Choroid plexus epithelial cell (primary cell): Measurements from ENCODE around the gene FAM217B.

ENCODE experiments used
- DNase-seq: peaks from one replicate; pipeline ENCODE4 v3.0.0-alpha.2; 2010; ENCODE audit warnings: low read depth
- H3K4me3 ChIP-seq: 2 replicates; pipeline ENCODE4 v1.5.1; 2011; ENCODE audit warnings: low read depth, mild to moderate bottlenecking, control low read depth, low read length, moderate library complexity
- CTCF ChIP-seq: conservative IDR thresholded peaks from 2 replicates; pipeline ENCODE4 v1.5.1; 2011; ENCODE audit warnings: low read depth, mild to moderate bottlenecking, control low read depth, inconsistent platforms, low read length, moderate library complexity

Gene FAM217B

GRCh38 chr20:59940129-59940955 is at the start of gene FAM217B, which contains the start of gene PPP1R3D:
Gene FAM217B (plus strand): TSS chr20:59940389. CDS start chr20:59943944, 3,555 bp downstream.
Gene PPP1R3D (minus strand): TSS chr20:59940305. CDS start chr20:59939931, 374 bp downstream.
- peak; percentile 98 for DNase-seq
- peak within 1 kb of the TSS; percentile 80 for H3K4me3 ChIP-seq
- TF ChIP-seq CTCF: no peak

- no peak for TF ChIP-seq CTCF
- no peak for DNase-seq
- H3K4me3 ChIP-seq: no peak overlapping the region
Observed at GRCh38 chr20:59891581-59891980, 48.6 kb upstream of the FAM217B start.

GRCh38 chr20:59895908-59896307 is 44.3 kb upstream of the FAM217B start:
- no peak for TF ChIP-seq CTCF

GRCh38 chr20:59902470-59902869 is 37.7 kb upstream of the FAM217B start:
- DNase-seq: no peak
- no peak for TF ChIP-seq CTCF
- no peak overlapping the region for H3K4me3 ChIP-seq

More at GRCh38 chr20:59895908-59896307, 44.3 kb upstream of the FAM217B start:
- no peak for DNase-seq
- no peak overlapping the region for H3K4me3 ChIP-seq

GRCh38 chr20:59903621-59904020 is 36.6 kb upstream of the FAM217B start:
- DNase-seq: no peak
- no peak for TF ChIP-seq CTCF
- no peak overlapping the region for H3K4me3 ChIP-seq

GRCh38 chr20:59908855-59909254 is 31.3 kb upstream of the FAM217B start:
- no peak overlapping the region for H3K4me3 ChIP-seq
- TF ChIP-seq CTCF: no peak
- no peak for DNase-seq

GRCh38 chr20:59911041-59911440 is 29.1 kb upstream of the FAM217B start:
- no peak for DNase-seq
- H3K4me3 ChIP-seq: no peak overlapping the region
- no peak for TF ChIP-seq CTCF
